ENCODE results near the gene NPAS3. TPM values are rescaled to one million over a fixed set of nuclear protein-coding genes. Genes with fewer than 3 reads are reported as not detected.

The NPAS3 gene
- total RNA-seq, 1 donor from 2014 or later: 4.9 TPM

DNA sequence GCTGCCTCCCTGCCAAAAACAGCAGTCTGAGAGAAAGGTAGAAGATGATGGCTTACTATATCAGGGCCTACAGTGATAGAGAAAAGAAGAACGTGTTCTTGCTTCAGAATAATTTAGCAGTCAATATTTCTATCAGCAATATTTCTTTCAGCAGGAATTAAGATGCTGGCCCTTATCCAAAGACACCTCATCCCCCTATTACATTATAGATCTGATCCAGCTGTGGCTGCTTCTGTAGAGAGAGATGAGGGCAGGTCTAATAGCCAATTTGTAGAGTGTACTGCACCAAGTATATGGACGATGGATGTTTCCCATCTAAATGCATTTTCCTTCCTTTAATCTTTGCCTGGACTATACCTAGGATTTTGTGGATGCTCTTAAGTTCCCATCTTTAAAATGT is 451.7 kb downstream of the NPAS3 start:
- no peak for DNase-seq (ENCODE audit: low spot score)
- intact Hi-C loops (cut with DNase I): no loop called here

DNA sequence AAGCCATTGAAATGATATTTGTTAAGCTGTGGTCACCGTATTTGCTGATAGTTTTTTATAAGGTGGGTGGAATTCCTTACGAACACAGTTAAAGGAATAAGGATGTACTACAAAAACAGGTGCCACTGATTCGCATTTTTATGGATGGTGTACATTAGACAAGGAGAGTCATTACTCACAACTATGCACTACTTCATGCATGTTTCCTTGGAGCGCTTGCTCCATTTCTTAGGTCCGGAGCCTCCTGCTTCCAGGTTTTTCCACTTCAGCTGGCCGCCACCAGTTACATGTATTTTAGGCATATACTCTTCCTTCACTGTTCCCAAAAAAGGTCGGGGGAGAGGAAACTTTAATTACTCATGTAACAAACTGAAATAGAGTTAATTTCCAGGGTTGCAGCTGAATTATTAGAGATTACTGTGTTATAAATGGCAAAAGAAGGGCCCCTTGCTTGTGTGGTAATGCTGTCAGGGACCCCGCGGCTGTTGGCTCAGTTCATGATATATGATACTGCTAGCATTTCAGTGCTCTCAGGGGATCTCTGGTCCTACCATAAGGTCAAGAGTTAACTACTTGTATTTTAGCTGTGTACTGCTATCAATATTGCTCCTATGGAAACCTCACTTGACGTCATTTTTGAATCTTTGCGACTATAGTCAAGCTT is 454.7 kb downstream of the NPAS3 start:
- intact Hi-C loops (cut with DNase I): no loop called here
- no peak for DNase-seq (ENCODE audit: low spot score)

DNA sequence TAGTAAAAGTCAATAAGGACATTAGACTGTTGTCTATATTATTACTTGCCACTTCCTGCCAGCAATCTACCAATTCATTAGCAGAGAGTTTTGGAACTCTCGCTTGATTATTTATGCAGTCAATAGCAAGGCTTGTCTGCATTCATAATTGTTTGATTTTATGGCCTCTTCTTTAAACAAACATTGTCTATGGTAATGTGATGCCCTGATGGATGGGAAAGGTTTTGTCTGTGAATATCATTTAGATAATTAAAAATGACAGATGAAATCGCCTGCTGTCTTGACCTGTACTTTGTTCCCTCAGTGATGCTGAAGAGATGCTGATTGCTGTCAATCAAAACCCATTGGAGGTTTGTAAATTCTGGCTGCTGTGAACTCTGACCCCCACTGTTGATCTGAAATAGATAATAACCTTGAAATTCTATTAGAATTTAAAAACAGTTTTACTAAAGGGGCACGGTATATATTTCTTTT is 455.3 kb downstream of the NPAS3 start:
- no peak for DNase-seq (ENCODE audit: low spot score)
- intact Hi-C loops (cut with DNase I): no loop called here

GRCh38 chr14:33401311-33401710 is 462.6 kb downstream of the NPAS3 start:
- intact Hi-C loops (cut with DNase I): no loop called here
- no peak for DNase-seq (ENCODE audit: low spot score)

- no peak for DNase-seq (ENCODE audit: low spot score)
These were observed 463.9 kb downstream of the NPAS3 start for GRCh38 chr14:33402604-33403003.

DNA sequence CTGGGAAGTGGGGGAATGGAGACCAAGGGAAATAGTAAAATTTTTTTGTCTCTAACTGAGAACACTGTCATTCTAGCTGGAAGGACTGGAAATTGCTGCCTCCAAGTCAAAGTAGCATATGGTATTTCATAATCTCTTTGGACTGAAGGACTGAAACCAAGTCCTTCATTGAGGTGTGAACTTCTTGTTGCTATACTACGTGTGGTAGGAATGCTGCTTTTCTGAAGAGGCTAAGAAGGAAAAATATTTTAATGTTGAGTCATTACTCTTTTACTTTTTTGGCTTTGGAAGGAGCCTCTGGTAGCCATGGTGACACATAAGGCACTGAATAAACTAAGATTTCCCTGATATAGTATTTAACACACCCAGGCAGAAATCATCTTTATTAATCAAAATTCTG is 465.4 kb downstream of the NPAS3 start:
- intact Hi-C loops (cut with DNase I): no loop called here
- no peak for DNase-seq (ENCODE audit: low spot score)

More at GRCh38 chr14:33402604-33403003, 463.9 kb downstream of the NPAS3 start:
- intact Hi-C loops (cut with DNase I): no loop called here

DNA sequence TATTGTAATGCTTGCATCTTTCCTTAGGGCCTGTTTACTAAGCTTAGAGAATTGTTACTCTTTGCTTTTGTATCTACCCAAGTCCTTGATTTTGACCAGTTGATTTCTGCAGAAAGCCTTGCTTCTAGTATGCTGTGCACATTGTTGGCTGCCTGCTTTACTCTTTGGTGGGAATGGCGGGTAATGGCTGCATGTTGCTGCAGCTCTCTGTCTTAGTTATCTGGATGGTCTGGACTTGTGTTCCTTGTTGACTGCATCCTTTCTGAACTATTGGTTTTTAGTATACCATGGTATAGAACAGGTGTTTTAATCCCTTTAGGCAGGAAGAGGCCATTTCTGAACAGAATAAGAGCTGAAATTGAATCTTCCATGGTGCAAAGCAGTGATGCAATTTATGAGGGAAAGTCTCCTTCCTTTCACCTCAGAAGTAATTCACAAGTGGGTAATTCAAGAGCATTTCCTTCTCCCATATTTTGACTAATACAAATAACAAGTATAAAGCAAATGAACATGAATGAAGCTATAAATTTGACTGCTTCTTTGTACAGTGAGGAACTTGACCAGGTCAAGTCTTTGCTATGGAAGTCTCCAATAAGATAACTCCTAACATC is 466.4 kb downstream of the NPAS3 start:
- intact Hi-C loops (cut with DNase I): no loop called here
- DNase-seq (ENCODE audit: low spot score): no peak

DNA sequence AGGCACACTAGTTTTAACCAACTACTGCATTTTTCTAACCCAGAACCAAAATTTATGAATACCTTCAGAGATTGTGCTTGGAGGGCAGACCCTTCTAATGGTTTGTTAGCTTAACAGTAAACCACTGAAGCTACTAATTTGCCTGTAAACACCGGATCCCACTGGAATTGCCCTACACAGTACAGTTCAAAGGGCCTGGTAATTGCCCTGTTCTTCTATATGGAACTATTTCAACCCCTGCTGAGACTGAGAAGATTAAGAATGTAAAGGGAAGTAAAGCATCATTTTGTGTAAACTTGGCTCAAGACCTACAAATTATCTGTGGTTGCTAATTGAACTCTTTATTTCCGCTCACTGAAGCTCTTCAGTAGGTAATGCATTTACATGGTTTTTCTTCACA is 468.1 kb downstream of the NPAS3 start:
- DNase-seq (ENCODE audit: low spot score): no peak
- intact Hi-C loops (cut with DNase I): no loop called here

DNA sequence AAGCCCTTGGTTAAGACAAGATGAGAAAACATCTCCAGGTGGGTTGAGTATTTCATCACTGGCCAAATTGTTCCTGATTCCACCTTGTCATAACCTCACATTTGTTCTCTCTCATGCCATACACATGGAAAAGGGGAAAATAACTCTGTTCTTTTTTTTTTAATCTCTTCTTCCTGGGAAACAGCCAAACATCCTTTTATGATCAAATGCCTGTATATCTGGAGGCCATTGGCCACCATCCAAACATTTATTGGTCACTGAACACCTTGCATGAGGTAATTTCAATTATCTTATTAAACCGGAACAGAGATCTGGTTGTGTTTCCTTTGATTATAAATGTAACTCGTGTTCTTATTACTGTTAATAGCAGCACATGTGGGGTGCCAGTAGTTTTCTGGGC is 469.6 kb downstream of the NPAS3 start:
- intact Hi-C loops (cut with DNase I): no loop called here
- DNase-seq (ENCODE audit: low spot score): no peak

- DNase-seq (ENCODE audit: low spot score): no peak
- intact Hi-C loops (cut with DNase I): no loop called here
These were observed 473.8 kb downstream of the NPAS3 start for GRCh38 chr14:33412450-33412849.

GRCh38 chr14:33413381-33413780 is 474.7 kb downstream of the NPAS3 start:
- no peak for DNase-seq (ENCODE audit: low spot score)
- intact Hi-C loops (cut with DNase I): no loop called here

- no peak for DNase-seq (ENCODE audit: low spot score)
- intact Hi-C loops (cut with DNase I): no loop called here
These were observed 475.4 kb downstream of the NPAS3 start for GRCh38 chr14:33414041-33414440.

DNA sequence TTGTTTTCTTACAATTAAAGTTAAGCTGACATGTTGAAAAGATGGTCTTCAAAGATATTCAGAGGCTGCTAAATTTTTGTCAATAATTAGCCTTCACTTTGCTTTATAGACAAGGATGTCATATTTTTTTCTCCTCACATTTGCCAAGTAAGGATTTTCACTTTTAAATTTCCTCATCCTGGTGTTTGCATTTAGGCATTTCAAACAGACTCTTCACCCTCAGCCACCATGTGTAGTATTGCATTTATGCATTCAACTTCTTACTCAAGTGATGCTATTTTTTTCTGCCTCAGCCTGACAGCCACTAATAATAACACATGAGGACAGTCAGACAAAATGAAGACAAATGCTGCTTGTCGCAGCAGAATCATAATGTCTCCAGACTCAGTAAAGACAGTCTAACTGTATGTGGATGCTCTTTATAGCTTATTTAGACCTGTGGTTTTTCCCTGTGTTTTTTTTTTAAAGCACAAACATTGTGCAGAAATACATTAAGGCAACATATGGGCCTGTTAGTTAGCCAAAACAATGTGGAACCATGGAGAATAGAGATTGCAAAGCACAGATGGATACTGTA is 481.5 kb downstream of the NPAS3 start:
- intact Hi-C loops (cut with DNase I): no loop called here
- DNase-seq (ENCODE audit: low spot score): no peak

DNA sequence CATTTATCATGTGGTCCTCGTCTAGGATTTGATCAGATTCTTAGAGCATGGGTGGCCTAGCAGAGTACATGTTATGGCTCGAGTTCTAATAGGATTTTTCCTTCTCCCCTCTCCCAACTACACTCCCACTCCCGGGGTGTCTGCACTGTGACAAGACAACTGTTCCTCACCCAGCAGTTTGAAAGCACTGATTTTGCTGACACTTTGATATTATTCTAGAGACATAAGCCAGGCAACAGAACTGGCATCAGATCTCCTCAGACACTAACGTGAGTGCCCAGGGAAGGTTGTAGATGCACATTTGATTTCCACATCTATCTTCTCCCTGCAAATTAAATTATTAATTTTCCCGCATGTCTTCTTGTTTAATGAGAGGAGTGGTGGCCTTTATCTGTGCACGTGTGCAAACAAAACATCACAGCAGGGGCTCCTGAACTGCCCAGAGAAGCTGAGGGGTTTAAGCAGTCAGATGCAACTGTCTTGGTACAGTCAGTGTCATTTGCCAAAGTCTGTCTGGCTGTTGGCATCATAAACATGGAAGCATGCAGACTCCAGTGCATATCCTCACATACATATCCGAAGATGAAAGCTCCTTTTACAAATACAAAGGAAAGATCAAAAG is 491.8 kb downstream of the NPAS3 start:
- DNase-seq (ENCODE audit: low spot score): no peak
- intact Hi-C loops (cut with DNase I): no loop called here

DNA sequence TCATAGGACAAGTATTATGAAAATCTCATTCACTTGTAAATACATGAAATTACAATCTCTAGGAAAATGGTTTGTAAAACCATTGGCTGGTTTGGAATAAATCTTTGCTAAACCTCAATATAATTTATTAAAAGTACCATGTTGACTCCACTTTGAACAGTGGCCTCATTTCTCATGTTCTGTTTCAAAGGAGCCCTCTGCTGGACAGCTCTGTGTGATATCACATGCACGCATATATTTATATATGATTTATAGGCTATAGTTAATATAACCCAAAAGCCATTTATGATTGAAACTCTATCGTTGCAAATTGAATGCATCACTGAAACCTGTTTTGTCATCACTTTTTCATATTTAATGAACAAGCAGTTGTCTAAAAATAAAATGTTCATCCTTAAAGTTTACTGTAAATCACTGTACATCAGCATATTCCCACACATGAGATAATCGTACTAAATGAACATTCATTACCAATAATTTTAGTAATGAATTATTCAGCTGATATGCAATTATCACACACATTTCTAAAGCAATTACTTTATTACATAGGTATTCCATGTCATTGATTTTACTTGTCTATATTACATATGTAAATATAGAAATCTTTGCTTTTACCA is 493.8 kb downstream of the NPAS3 start:
- DNase-seq (ENCODE audit: low spot score): no peak
- intact Hi-C loops (cut with DNase I): no loop called here

GRCh38 chr14:33433396-33433795 is 494.7 kb downstream of the NPAS3 start:
- no peak for DNase-seq (ENCODE audit: low spot score)
- intact Hi-C loops (cut with DNase I): no loop called here

DNA sequence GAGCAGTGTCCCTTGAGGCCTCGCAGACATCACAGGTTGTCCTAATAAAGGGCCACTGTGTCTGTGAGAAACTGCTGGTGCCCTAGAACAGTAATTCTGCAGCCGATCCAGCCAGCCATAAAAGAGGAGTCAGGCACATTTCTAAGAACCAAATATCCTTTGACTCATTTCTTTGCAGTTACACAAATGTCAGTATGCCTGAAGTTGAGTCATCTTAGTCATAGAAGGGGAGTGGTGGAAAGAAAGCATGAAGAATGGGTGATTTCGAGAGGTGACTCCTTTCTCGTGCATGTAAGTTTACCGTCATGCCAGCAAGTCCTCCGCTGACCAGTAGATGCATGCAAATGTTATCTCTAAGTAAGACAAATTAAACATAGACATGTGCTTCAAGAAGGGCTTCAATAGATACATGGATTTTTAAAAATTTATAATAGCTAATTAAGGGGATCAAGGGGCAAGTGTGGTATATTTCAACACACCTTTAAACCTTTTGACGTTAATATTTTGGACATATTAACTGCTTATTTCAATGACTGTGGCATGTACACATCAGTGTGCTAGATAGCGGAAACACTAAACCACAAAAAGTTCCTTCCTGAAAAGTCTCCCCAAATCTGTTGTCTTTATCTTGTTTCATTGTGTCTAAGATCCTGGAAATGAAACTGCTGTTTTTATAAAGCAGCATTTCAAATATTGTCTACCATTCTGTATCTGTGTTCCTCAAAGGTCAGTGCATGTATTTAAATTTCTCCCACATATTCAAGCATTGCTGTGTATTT is 497.4 kb downstream of the NPAS3 start:
- intact Hi-C loops (cut with DNase I): no loop called here
- DNase-seq (ENCODE audit: low spot score): no peak

DNA sequence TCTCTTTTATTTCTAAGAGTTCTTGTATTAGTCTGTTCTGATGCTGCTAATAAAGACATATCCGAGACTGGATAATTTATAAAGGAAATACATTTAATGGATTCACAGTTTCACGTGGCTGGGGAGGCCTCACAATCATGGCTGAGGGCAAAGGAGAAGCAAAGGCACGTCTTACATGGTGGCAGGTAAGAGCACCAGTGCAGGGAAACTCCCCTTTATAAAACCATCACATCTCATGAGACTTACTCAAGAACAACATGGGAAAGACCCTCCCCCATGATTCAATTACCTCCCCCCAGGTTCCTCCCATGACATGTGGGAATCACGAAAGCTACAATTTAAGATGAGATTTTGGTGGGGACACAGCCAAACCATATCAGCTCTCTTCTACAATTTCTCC is 503.0 kb downstream of the NPAS3 start:
- no peak for DNase-seq (ENCODE audit: low spot score)
- intact Hi-C loops (cut with DNase I): no loop called here

DNA sequence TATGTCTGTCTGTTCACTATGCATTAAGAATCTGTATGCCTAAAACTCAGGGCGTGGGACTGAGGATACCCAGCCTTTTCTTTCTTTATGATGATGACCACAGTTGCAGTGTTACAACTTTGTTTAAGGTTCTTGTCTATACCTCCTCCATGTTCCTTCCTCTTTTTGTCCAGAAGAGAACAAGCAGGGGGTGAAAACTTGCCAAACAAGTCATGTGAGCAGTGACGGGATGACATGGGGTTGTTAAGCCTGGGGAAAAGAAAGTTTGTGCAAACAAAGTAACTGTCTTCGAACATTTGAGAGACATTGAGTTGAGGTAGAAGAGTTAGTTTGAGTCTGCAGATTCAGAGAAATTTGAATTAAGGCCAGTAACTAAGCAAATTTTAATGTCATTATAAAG is 505.5 kb downstream of the NPAS3 start:
- no peak for DNase-seq (ENCODE audit: low spot score)
- intact Hi-C loops (cut with DNase I): no loop called here

- DNase-seq (ENCODE audit: low spot score): no peak
- intact Hi-C loops (cut with DNase I): no loop called here
These were observed 510.6 kb downstream of the NPAS3 start for GRCh38 chr14:33449268-33449667.
